Activated CD4-positive, alpha-beta memory T cell treated with anti-CD3 and anti-CD28 coated beads, Interleukin-2, amount 10 ng/mL, durations not matched to agents 7 days and 5 days (primary cell): ENCODE measurements around the gene GPN1. TPM values are rescaled to one million over a fixed set of nuclear protein-coding genes. Genes with fewer than 3 reads are reported as not detected.
"Not testable (repeated sequence)": the region's sequence is repeated elsewhere in the genome, so short reads cannot be mapped to it uniquely, and the experiment has no call there.

Experiments used
- CTCF ChIA-PET: fragments of 350-600 bp; sonication (Branson Sonifier 250); formaldehyde crosslinking; loops from one replicate; lab custom pipeline; 2021; ENCODE audit warnings: antibody characterized with exemption, inconsistent platforms; lab: Charles Lee
- POLR2A ChIA-PET: fragments of 350-600 bp; sonication (Branson Sonifier 250); formaldehyde crosslinking; loops from one replicate; lab custom pipeline; 2021; ENCODE audit warnings: antibody characterized with exemption; lab: Charles Lee
- DNase-seq: peaks from one replicate; pipeline ENCODE4 v3.0.0-alpha.2; 2020
- H3K27ac Mint-ChIP-seq: one replicate; pipeline ENCODE4 v1.8.0; 2021; ENCODE audit warnings: mild to moderate bottlenecking, mixed read lengths
- H3K27me3 Mint-ChIP-seq: one replicate; pipeline ENCODE4 v1.8.0; 2021; ENCODE audit warnings: mixed read lengths
- H3K36me3 Mint-ChIP-seq: one replicate; pipeline ENCODE4 v1.8.0; 2021; ENCODE audit warnings: low read depth, mixed read lengths
- H3K4me1 Mint-ChIP-seq: one replicate; pipeline ENCODE4 v1.8.0; 2021; ENCODE audit warnings: mixed read lengths
- H3K4me3 Mint-ChIP-seq: one replicate; pipeline ENCODE4 v1.8.0; 2021; ENCODE audit warnings: mild to moderate bottlenecking, mixed read lengths
- H3K9me3 Mint-ChIP-seq: one replicate; pipeline ENCODE4 v1.8.0; 2021; ENCODE audit warnings: mixed read lengths
- total RNA-seq, 2 experiments: library from RNA; stranded (reverse); gene quantifications; one replicate each; pipeline ENCODE4 v1.2.3, GENCODE V29; 2021

GPN1 gene
- total RNA-seq, 2 experiments from 2014 or later: 45.0 to 45.8 TPM

DNA sequence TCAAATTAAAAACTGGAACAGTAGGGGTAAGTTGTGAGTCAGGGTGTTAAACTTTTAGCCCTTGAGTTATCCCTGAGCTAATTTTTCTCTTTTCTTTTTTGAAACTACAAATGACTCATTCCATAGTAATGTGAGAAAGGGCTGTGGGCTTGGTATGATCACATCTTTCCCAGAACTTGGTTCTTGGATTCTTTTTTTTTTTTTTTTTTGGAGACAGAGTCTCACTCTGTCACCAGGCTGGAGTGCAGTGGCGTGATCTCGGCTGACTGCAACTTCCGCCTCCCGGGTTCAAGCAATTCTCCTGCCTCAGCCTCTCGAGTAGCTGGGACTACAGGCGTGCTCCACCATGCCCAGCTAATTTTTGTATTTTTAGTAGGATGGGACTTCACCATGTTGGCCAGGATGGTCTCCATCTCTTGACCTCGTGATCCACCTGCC, 53.5 kb downstream of the GPN1 start:
- not testable (repeated sequence) for H3K9me3 Mint-ChIP-seq, DNase-seq, H3K27me3 Mint-ChIP-seq, H3K4me3 Mint-ChIP-seq
- Mint-ChIP-seq H3K36me3 (peaks cover 47% of the 10 kb centered on the region), H3K4me1 (peaks cover 47% of the 10 kb centered on the region), H3K27ac (peak overlapping the region; percentile 71)
- ChIA-PET CTCF (interaction anchor here (0.7 to 4.3 kb wide), 28 partner anchors 9 to 981 kb away, joined by 3 to 46 read pairs (median 10); partner anchors contain the start of genes IFT172, MPV17, MRPL33 and NRBP1), POLR2A (interaction anchor here (0.7 to 3.6 kb wide), 11 partner anchors 16 to 1649 kb away, joined by 3 to 23 read pairs (median 5); partner anchors contain the start of genes CCDC121, GPN1, PPM1G and RAB10)

DNA sequence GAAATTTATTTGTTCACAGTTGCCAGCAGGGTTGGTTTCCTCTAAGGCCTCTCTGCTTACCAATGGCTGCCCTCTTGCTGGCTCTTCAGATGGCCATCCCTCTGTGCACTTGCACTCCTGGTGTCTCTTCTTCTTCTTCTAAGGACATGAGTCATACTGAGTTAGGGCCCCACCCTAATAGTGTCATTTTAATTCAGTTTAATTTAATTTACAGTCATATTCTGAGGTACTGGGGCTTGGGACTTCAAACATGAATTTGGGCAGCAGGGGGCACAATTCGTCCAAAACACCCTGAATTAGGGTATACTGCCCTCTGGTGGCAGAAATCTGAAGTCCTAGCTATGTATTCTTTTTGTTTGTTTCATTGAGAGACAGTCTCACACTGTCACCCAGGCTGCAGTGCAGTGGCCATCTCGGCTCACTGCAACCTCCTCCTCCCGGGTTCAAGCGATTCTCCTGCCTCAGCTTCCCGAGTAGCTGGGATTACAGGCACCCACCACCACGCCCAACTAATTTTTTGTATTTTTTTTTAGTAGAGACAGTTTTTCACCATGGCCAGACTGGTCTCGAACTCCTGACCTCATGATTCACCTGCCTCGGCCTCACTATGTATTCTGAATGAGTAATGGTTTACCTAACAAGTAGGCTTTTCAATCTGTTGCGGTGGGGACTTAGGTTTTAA, 54.7 kb downstream of the GPN1 start:
- Mint-ChIP-seq H3K9me3 (no peaks in the 10 kb centered on the region), H3K4me1 (peaks cover 47% of the 10 kb centered on the region), H3K27ac (peak overlapping the region; percentile 90), H3K27me3 (no peaks in the 10 kb centered on the region), H3K4me3 (no peak overlapping the region), H3K36me3 (peaks cover 54% of the 10 kb centered on the region)
- peak; percentile 90 for DNase-seq
- POLR2A ChIA-PET: interaction anchor here (0.6 to 3.6 kb wide), 13 partner anchors 15 to 1650 kb away, joined by 3 to 23 read pairs (median 4); partner anchors contain the start of genes CCDC121, GPN1, PPM1G and RAB10
- CTCF ChIA-PET: interaction anchor here (0.6 to 4.3 kb wide), 61 partner anchors 10 to 937 kb away, joined by 3 to 46 read pairs (median 4); partner anchors contain the start of genes CCDC121, EIF2B4, FOSL2 and GPN1

DNA sequence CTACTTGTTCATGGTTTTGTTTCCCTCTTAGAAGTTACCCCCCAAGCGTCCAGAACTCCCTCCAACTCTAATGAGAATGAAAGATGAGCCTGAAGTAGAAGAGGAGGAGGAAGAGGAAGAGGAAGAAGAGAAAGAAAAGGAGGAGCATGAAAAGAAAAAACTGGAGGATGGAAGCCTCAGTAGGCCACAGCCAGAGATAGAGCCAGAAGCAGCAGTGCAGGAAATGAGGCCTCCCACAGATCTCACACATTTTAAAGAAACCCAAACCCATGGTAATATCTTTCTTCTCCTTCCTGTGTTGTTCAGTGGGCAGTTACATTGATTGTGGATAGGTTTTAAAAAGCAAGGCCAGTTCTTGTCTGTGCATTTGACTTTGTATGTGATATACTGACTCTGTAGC, 56.2 kb downstream of the GPN1 start:
- Mint-ChIP-seq H3K27ac (peak overlapping the region; percentile 90), H3K4me3 (peak overlapping the region; percentile 51), H3K4me1 (peaks cover 47% of the 10 kb centered on the region), H3K36me3 (peaks cover 52% of the 10 kb centered on the region)
- peak; percentile 28 for DNase-seq
- H3K9me3 Mint-ChIP-seq, H3K27me3 Mint-ChIP-seq: not testable (repeated sequence)
- ChIA-PET CTCF (interaction anchor here (1.1 to 4.3 kb wide), 6 partner anchors 19 to 255 kb away, joined by 3 to 46 read pairs (median 24); partner anchors contain the start of genes NRBP1, SLC4A1AP and SUPT7L), POLR2A (interaction anchor here (1.0 to 2.9 kb wide), 4 partner anchors 13 to 57 kb away, joined by 3 to 23 read pairs (median 4); partner anchors contain the start of genes CCDC121 and GPN1)

DNA sequence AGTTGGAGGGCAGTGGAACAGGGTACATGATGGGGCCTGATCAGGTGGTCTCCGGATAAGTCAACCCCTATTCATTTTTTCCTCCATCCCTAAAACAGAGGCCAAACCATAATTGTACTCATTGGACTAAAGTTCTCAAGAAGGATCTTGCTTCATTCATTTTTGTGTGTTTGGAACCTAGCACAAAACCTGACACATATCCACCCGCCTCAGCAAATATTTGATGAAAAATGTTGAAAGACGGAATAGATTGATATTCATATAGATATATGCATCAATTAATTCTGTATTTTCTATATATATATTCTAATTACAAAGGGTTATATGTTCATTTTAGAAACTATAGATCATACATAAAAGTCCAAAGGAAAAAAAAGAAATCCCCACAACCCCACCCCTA, 56.7 kb downstream of the GPN1 start:
- H3K9me3 Mint-ChIP-seq: no peaks in the 10 kb centered on the region
- POLR2A ChIA-PET: interaction anchor here (1.0 kb wide), 1 partner anchor 15 kb away, joined by 4 read pairs; no protein-coding TSS in a partner anchor
- DNase-seq: no peak
- H3K4me1 Mint-ChIP-seq: peaks cover 46% of the 10 kb centered on the region
- H3K27me3 Mint-ChIP-seq: no peaks in the 10 kb centered on the region
- H3K4me3 Mint-ChIP-seq: no peak overlapping the region
- CTCF ChIA-PET: interaction anchor here (1.5 kb wide), 1 partner anchor 19 kb away, joined by 4 read pairs; no protein-coding TSS in a partner anchor
- peak overlapping the region; percentile 90 for H3K27ac Mint-ChIP-seq
- H3K36me3 Mint-ChIP-seq: peaks cover 51% of the 10 kb centered on the region

DNA sequence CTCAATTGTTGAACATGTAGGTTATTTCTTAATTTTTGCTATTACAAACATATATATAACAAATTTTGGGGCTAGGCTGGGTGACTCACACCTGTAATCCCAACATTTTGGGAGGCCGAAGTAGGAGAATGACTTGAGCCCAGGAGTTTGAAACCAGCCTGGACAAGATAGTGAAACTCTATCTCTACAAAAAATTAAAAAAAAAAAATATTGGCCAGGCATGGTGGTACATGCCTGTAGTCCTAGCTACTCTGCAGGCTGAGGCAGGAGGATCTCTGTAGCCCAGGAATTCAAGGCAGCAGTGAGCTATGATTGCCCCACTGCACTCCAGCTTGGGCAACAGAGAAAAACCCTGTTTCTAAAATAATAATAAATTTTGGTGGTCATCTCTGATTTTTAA, 58.4 kb downstream of the GPN1 start:
- no peak for DNase-seq
- Mint-ChIP-seq H3K27me3 (no peaks in the 10 kb centered on the region), H3K9me3 (no peaks in the 10 kb centered on the region), H3K4me3 (no peak overlapping the region), H3K4me1 (peaks cover 38% of the 10 kb centered on the region), H3K36me3 (peaks cover 53% of the 10 kb centered on the region), H3K27ac (no peak overlapping the region)
- ChIA-PET CTCF (no interaction called here), POLR2A (no interaction called here)

DNA sequence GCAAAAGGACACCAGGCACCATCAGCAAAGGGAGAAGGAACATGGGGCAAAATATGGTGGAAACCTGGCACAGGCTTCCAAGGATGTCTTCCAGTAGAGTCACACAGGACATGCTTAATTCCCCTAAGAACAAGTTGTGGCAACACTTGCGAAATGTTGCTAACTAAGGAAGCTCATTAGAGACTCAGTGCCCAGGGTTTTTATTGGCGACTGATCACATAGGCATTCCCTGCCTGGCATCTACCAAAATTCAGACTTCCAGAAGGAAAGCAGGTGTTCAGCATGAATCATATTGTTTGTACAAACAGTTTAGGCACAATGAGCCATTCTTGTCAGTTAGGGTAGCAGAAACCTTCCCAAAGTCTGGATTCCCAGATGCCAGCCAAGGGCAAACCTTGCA, 60.6 kb downstream of the GPN1 start:
- no peaks in the 10 kb centered on the region for H3K27me3 Mint-ChIP-seq
- peaks cover 21% of the 10 kb centered on the region for H3K4me1 Mint-ChIP-seq
- ChIA-PET CTCF (no interaction called here), POLR2A (no interaction called here)
- no peaks in the 10 kb centered on the region for H3K9me3 Mint-ChIP-seq
- H3K27ac Mint-ChIP-seq: no peak overlapping the region
- no peak overlapping the region for H3K4me3 Mint-ChIP-seq
- peaks cover 52% of the 10 kb centered on the region for H3K36me3 Mint-ChIP-seq
- DNase-seq: no peak

DNA sequence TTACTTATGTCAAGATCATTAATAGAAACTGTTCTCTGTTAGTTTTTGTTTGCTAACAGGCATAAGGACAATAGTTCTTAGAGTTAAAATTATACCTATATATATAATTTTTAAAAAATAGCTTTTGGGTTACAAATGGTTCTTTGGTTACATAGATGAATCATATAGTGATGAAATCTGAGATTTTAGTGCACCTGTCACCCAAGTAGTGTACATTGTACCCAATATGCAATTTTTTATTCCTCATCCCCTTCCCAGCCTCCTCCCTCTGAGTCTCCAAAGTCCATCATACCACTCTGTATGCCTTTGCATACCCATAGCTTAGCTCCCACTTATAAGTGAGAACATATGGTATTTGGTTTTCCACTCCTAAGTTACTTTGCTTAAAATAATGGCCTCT, 61.2 kb downstream of the GPN1 start:
- peaks cover 47% of the 10 kb centered on the region for H3K36me3 Mint-ChIP-seq
- ChIA-PET POLR2A (no interaction called here), CTCF (no interaction called here)
- no peak for DNase-seq
- H3K27me3 Mint-ChIP-seq: no peaks in the 10 kb centered on the region
- no peaks in the 10 kb centered on the region for H3K9me3 Mint-ChIP-seq
- peaks cover 15% of the 10 kb centered on the region for H3K4me1 Mint-ChIP-seq
- no peak overlapping the region for H3K4me3 Mint-ChIP-seq
- no peak overlapping the region for H3K27ac Mint-ChIP-seq

DNA sequence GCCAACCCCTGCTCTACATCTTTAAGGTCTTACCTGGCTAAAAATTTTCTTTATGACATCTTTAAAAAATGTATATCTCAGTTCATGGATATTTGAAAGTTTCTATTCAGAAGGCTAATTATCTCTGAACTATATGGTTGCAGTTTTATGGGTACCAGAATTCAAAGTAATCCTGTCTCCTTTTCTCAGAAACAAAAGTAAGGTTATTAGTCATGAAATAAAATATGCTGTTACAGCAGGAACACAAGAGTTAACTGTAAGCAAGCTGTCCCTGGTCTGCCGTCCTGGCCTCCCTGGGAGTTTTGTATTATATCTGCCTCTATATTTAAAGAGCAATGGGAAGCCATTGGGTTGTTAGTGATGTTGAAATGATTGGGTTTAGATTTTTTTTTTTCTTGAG, 68.8 kb downstream of the GPN1 start:
- CTCF ChIA-PET: interaction anchor here (2.9 kb wide), 1 partner anchor 14 kb away, joined by 24 read pairs; no protein-coding TSS in a partner anchor
- Mint-ChIP-seq H3K36me3 (peaks cover 28% of the 10 kb centered on the region), H3K27ac (peak overlapping the region; percentile 56), H3K4me1 (peaks cover 30% of the 10 kb centered on the region), H3K4me3 (no peak overlapping the region), H3K27me3 (no peaks in the 10 kb centered on the region), H3K9me3 (no peaks in the 10 kb centered on the region)
- POLR2A ChIA-PET: interaction anchor here (0.6 to 1.3 kb wide), 2 partner anchors 13 to 16 kb away, joined by 3 read pairs; no protein-coding TSS in a partner anchor
- no peak for DNase-seq

Other genes starting within 250 kb of the GPN1 start
- gene ZNF513, start 248.3 kb upstream of the GPN1 start, total RNA-seq: 10 to 100 TPM; 15.6 to 16.7 TPM
- gene PPM1G, start 219.5 kb upstream of the GPN1 start, total RNA-seq: 100 to 1,000 TPM; 119 to 122 TPM
- gene NRBP1, start 200.4 kb upstream of the GPN1 start, total RNA-seq: 100 to 1,000 TPM; 103 to 104 TPM
- 10 to 100 TPM in 1 of 2 experiments, 1 to 10 TPM in 1; 7.5 to 10.1 TPM for gene KRTCAP3, start 186.7 kb upstream of the GPN1 start, total RNA-seq
- 1 to 10 TPM; 7.9 to 9.9 TPM for gene IFT172, start 139.3 kb upstream of the GPN1 start, total RNA-seq
- gene FNDC4, start 133.8 kb upstream of the GPN1 start, total RNA-seq: not detected
- gene GCKR, start 132.2 kb upstream of the GPN1 start, total RNA-seq: not detected
- 10 to 100 TPM; 31.4 to 34.0 TPM for gene ZNF512, start 46.0 kb upstream of the GPN1 start, total RNA-seq
- under 1 TPM; 0.78 to 0.90 TPM for gene CCDC121, start within 50 bp of the GPN1 start, total RNA-seq
- 10 to 100 TPM; 36.5 to 37.2 TPM for gene SUPT7L, start 34.6 kb downstream of the GPN1 start, total RNA-seq
- gene SLC4A1AP, start 34.8 kb downstream of the GPN1 start, total RNA-seq: 10 to 100 TPM; 27.3 to 27.9 TPM
- 10 to 100 TPM; 58.4 to 58.6 TPM for gene MRPL33, start 142.7 kb downstream of the GPN1 start, total RNA-seq